B cell (primary cell): Measurements from ENCODE around the gene PRPS1.

ENCODE experiments used
- CTCF ChIP-seq: fragments of 200-600 bp; IDR thresholded peaks from one replicate; pipeline ENCODE4 v1.8.0; 2022; ENCODE audit warnings: antibody characterized with exemption, mild to moderate bottlenecking
- EZH2 ChIP-seq: IDR thresholded peaks from 2 replicates; pipeline ENCODE4 v1.6.1; 2012; ENCODE audit warnings: borderline replicate concordance, low read depth, mild to moderate bottlenecking, moderate library complexity, low read length; ENCODE audit not compliant: insufficient read depth, poor library complexity, severe bottlenecking

GRCh38 chrX:107687445-107687844 is 59.1 kb downstream of the PRPS1 start:
- TF ChIP-seq CTCF (no peak), EZH2 (no peak)
